OCI-LY1 (cell line): ENCODE measurements around the gene ZNF775.

ENCODE experiments used
- CTCF ChIP-seq: fragments of 200-600 bp; sonication (generic), shearing (Covaris generic); IDR thresholded peaks from 2 replicates; pipeline ENCODE4 v1.5.1; 2017; ENCODE audit warnings: mild to moderate bottlenecking, antibody characterized with exemption, low read length, moderate library complexity, mixed read lengths
- EZH2 ChIP-seq: fragments of 200-600 bp; sonication (generic), shearing (Covaris generic); IDR thresholded peaks from 2 replicates; pipeline ENCODE4 v1.8.0; 2017; ENCODE audit warnings: borderline replicate concordance, mixed run types, mild to moderate bottlenecking, antibody characterized with exemption, low read length, moderate library complexity, mixed read lengths

GRCh38 chr7:150340024-150340749 is 38.9 kb upstream of the ZNF775 start:
- TF ChIP-seq EZH2 (no peak), CTCF (no peak)
